Measurements from ENCODE around the gene TMTC1. TPM values are rescaled to one million over a fixed set of nuclear protein-coding genes. Genes with fewer than 3 reads are reported as not detected.

TMTC1 gene
- total and polyA plus RNA-seq, 2 of the 8 experiments (the other 6 are each of a cell fraction or from before 2014, with no cell fraction given), result 15.4 to 20.8 TPM

DNA sequence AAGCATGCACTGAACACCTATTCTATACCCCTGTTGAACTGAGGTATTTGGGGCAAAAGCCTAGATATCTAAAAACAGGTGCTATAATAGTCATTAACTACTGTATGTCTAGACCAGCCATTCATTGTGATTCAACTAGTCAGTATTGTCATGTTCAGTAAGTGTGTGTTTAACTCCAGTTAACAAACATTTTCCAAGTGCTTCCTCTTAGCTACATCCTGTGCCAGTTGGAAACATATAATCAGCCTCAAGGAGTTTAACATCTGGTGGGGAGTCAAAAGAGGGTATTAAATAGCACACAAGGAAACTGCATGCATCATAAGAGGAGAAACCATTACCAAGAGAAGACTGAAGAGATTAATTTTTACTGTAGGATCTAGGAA lies 20.4 kb downstream of the TMTC1 start:
- no peak for TF ChIP-seq SRF (IDR thresholded peaks at IDR 0.05; ENCODE audit: low read depth, low read length)
- TF ChIP-seq CEBPB (IDR thresholded peaks at IDR 0.05; ENCODE audit: low read depth, low read length), result no peak
- TF ChIP-seq TCF12 (IDR thresholded peaks at IDR 0.05; ENCODE audit: low read depth, low read length), result no peak
- ChIA-PET CTCF (ENCODE audit: partially characterized antibody) (interaction anchor here (1.2 to 2.8 kb wide), 4 partner anchors 15 to 174 kb away, joined by 3 to 6 read pairs (median 4); no protein-coding TSS in a partner anchor), POLR2A (ENCODE audit: partially characterized antibody) (interaction anchor here (1.0 kb wide), 1 partner anchor 121 kb away, joined by 3 read pairs; no protein-coding TSS in a partner anchor)
- Histone ChIP-seq H3K4me3 (ENCODE audit: extremely low read depth in 1 of 4, insufficient read depth in 2 of 4, low read depth in 3 of 4, low read length in 4 of 4) (no peak overlapping the region), H2BK15ac (ENCODE audit: low read length) (no peak overlapping the region), H2BK12ac (ENCODE audit: low read depth, low read length) (no peak overlapping the region), H2AK5ac (ENCODE audit: low read depth, low read length) (no peak overlapping the region), H4K5ac (ENCODE audit: insufficient read length, low read depth, low read length) (no peak overlapping the region), H3K4me1 (replicated peaks in 1 of 4; ENCODE audit: control insufficient read depth in 3 of 4, insufficient read depth in 4 of 4, low read length in 3 of 4) (peaks cover 0 to 5% (median 0%) of the 10 kb centered on the region in 4 experiments; a peak in 2 of 7 replicates), H3K9ac (replicated peaks in 1 of 4; ENCODE audit: extremely low read depth in 1 of 4, low read depth in 3 of 4, low read length in 3 of 4) (no peak overlapping the region), H3K27ac (ENCODE audit: low read depth, low read length) (no peak overlapping the region), H4K8ac (ENCODE audit: extremely low read depth, insufficient read depth, low read length) (no peak overlapping the region), H3K56ac (replicated peaks; ENCODE audit: insufficient read length, low read depth, low read length) (no peak overlapping the region), H2AFZ (ENCODE audit: low read length) (no peak overlapping the region), H3K23me2 (ENCODE audit: low read depth, low read length) (no peaks in the 10 kb centered on the region), H2BK20ac (ENCODE audit: low read length) (no peak overlapping the region), H2BK5ac (ENCODE audit: low read depth, low read length) (no peak overlapping the region), H3K18ac (ENCODE audit: extremely low read depth, low read length) (no peak overlapping the region), H3K79me1 (ENCODE audit: low read depth, low read length) (no peaks in the 10 kb centered on the region; the same call in 1 of the 2 replicates), H3K27me3 (replicated peaks in 1 of 4; ENCODE audit: control insufficient read depth in 3 of 4, extremely low read depth in 1 of 4, insufficient read depth in 3 of 4, low read length in 3 of 4) (no peaks in the 10 kb centered on the region), H3K79me2 (ENCODE audit: control insufficient read depth in 1 of 2, insufficient read depth in 2 of 2, low read length in 2 of 2) (peaks cover 0 to 10% of the 10 kb centered on the region in 2 experiments; a peak in 3 of 4 replicates), H3K9me3 (ENCODE audit: insufficient read depth in 2 of 2, low read depth in 1 of 2, low read length in 1 of 2) (peaks cover 0 to 2% of the 10 kb centered on the region in 2 experiments; a peak in 1 of 4 replicates), H3K4ac (replicated peaks; ENCODE audit: insufficient read length, low read depth, low read length) (no peak overlapping the region), H3K4me2 (ENCODE audit: insufficient read depth in 1 of 2, low read depth in 2 of 2, low read length in 2 of 2) (no peak overlapping the region), H2BK120ac (replicated peaks; ENCODE audit: low read depth, low read length) (no peak overlapping the region), H4K91ac (replicated peaks; ENCODE audit: insufficient read length, low read length) (no peak overlapping the region), H3K23ac (ENCODE audit: insufficient read length) (no peak overlapping the region), H3K36me3 (ENCODE audit: control insufficient read depth in 2 of 4, insufficient read depth in 4 of 4, low read length in 3 of 4) (peaks cover 0 to 11% (median 4%) of the 10 kb centered on the region in 4 experiments; a peak in 4 of 8 replicates), H4K20me1 (replicated peaks in 1 of 2; ENCODE audit: control insufficient read depth in 1 of 2, insufficient read depth in 2 of 2, low read length in 2 of 2) (no peaks in the 10 kb centered on the region), H3K14ac (ENCODE audit: insufficient read length) (no peak overlapping the region)
- DNase-seq (ENCODE audit: low read depth in 1 of 2, low spot score in 2 of 2) (no peak), FAIRE-seq (no peak)
